H9 (cell line): Measurements from ENCODE around the gene GREB1L. TPM values are rescaled to one million over a fixed set of nuclear protein-coding genes. Genes with fewer than 3 reads are reported as not detected.
A peak's percentile ranks its signal among the peaks of the same experiment; 100 is the strongest.

ENCODE experiments used
- DNase-seq: peaks from one replicate; pipeline ENCODE4 v3.0.0-alpha.2; 2017
- H2AFZ ChIP-seq: one replicate; pipeline ENCODE4 v1.6.1; 2013; ENCODE audit warnings: mild to moderate bottlenecking, low read length, control low read depth, moderate library complexity
- H2AK5ac ChIP-seq: 2 replicates; pipeline ENCODE4 v1.6.1; 2013; ENCODE audit warnings: low read length, control low read depth, mixed read lengths; ENCODE audit not compliant: insufficient read length
- H2BK120ac ChIP-seq: one replicate; pipeline ENCODE4 v1.6.1; 2013; ENCODE audit warnings: low read depth, mild to moderate bottlenecking, low read length, control low read depth, inconsistent platforms; ENCODE audit not compliant: poor library complexity, severe bottlenecking
- H2BK12ac ChIP-seq: 2 replicates; pipeline ENCODE4 v1.6.1; 2013; ENCODE audit warnings: low read length, control low read depth, mixed read lengths, low read depth; ENCODE audit not compliant: insufficient read length
- H2BK15ac ChIP-seq: 2 replicates; pipeline ENCODE4 v1.6.1; 2013; ENCODE audit warnings: low read depth, low read length, control low read depth
- H2BK20ac ChIP-seq: one replicate; pipeline ENCODE4 v1.6.1; 2013; ENCODE audit warnings: low read depth, mild to moderate bottlenecking, low read length, control low read depth, inconsistent platforms; ENCODE audit not compliant: poor library complexity, severe bottlenecking
- H2BK5ac ChIP-seq: 2 replicates; pipeline ENCODE4 v1.6.1; 2013; ENCODE audit warnings: low read length, control low read depth, mixed read lengths; ENCODE audit not compliant: insufficient read length
- H3K14ac ChIP-seq: 2 replicates; pipeline ENCODE4 v1.6.1; 2013; ENCODE audit warnings: low read length, control low read depth; ENCODE audit not compliant: insufficient read depth
- H3K18ac ChIP-seq: 2 replicates; pipeline ENCODE4 v1.6.1; 2013; ENCODE audit warnings: low read depth, mild to moderate bottlenecking, mixed read lengths, low read length, control low read depth; ENCODE audit not compliant: insufficient read length
- H3K23ac ChIP-seq: 2 replicates; pipeline ENCODE4 v1.6.1; 2013; ENCODE audit warnings: low read length, control low read depth, mixed read lengths, low read depth; ENCODE audit not compliant: insufficient read length
- H3K23me2 ChIP-seq: 2 replicates; pipeline ENCODE4 v1.6.1; 2013; ENCODE audit warnings: low read depth, mild to moderate bottlenecking, mixed read lengths, low read length, control low read depth; ENCODE audit not compliant: insufficient read length, poor library complexity, severe bottlenecking
- H3K27ac ChIP-seq: 2 replicates; pipeline ENCODE4 v1.5.1; 2013; ENCODE audit warnings: low read length, control low read depth, mixed read lengths, low read depth; ENCODE audit not compliant: insufficient read length
- H3K27me3 ChIP-seq: 2 replicates; pipeline ENCODE4 v1.6.1; 2013; ENCODE audit warnings: low read length, control low read depth, inconsistent platforms; ENCODE audit not compliant: insufficient read depth
- H3K4ac ChIP-seq: 2 replicates; pipeline ENCODE4 v1.6.1; 2013; ENCODE audit warnings: low read depth, mild to moderate bottlenecking, control low read depth, inconsistent platforms, low read length, moderate library complexity
- H3K4me1 ChIP-seq: 2 replicates; pipeline ENCODE4 v1.6.1; 2013; ENCODE audit warnings: low read length, control low read depth, inconsistent platforms; ENCODE audit not compliant: insufficient read depth
- H3K4me2 ChIP-seq: 2 replicates; pipeline ENCODE4 v1.6.1; 2013; ENCODE audit warnings: low read length, control low read depth, mixed read lengths; ENCODE audit not compliant: insufficient read length, insufficient read depth
- H3K56ac ChIP-seq: 2 replicates; pipeline ENCODE4 v1.6.1; 2013; ENCODE audit warnings: low read depth, mild to moderate bottlenecking, mixed read lengths, low read length, control low read depth; ENCODE audit not compliant: insufficient read length
- H3K79me1 ChIP-seq: 2 replicates; pipeline ENCODE4 v1.6.1; 2013; ENCODE audit warnings: low read depth, mild to moderate bottlenecking, moderate library complexity, low read length, control low read depth, inconsistent platforms; ENCODE audit not compliant: insufficient read depth, poor library complexity, severe bottlenecking
- H3K79me2 ChIP-seq: 2 replicates; pipeline ENCODE4 v1.6.1; 2013; ENCODE audit warnings: low read length, control low read depth, inconsistent platforms; ENCODE audit not compliant: insufficient read depth
- H3K9ac ChIP-seq: 2 replicates; pipeline ENCODE4 v1.6.1; 2013; ENCODE audit warnings: low read length, control low read depth, mixed read lengths; ENCODE audit not compliant: insufficient read length; ENCODE audit errors: extremely low read depth
- H3K9me3 ChIP-seq: one replicate; pipeline ENCODE4 v1.6.1; 2013; ENCODE audit warnings: low read depth, low read length, inconsistent platforms; ENCODE audit not compliant: control insufficient read depth
- H3T11ph ChIP-seq: one replicate; pipeline ENCODE4 v1.6.1; 2013; ENCODE audit warnings: mild to moderate bottlenecking, low read length, control low read depth, inconsistent platforms
- H4K20me1 ChIP-seq: one replicate; pipeline ENCODE4 v1.6.1; 2013; ENCODE audit not compliant: control insufficient read depth, insufficient read length, insufficient read depth
- H4K5ac ChIP-seq: 2 replicates; pipeline ENCODE4 v1.6.1; 2013; ENCODE audit warnings: low read depth, mild to moderate bottlenecking, mixed read lengths, low read length, control low read depth; ENCODE audit not compliant: insufficient read length
- H4K8ac ChIP-seq: replicated peaks from 2 replicates; pipeline ENCODE4 v1.6.1; 2013; ENCODE audit warnings: low read length, control low read depth, mixed read lengths, low read depth; ENCODE audit not compliant: insufficient read length
- H4K91ac ChIP-seq: 2 replicates; pipeline ENCODE4 v1.6.1; 2013; ENCODE audit warnings: low read depth, mild to moderate bottlenecking, moderate library complexity, mixed read lengths, low read length, control low read depth; ENCODE audit not compliant: insufficient read length
- H3K27ac Mint-ChIP-seq, 3 experiments: 2 replicates in 2 of 3; 3 replicates in 1 of 3; pipeline ENCODE4 v1.8.0; 2020 to 2021; ENCODE audit warnings: mixed read lengths in 3 of 3, mild to moderate bottlenecking in 1 of 3, moderate library complexity in 1 of 3
- H3K27me3 Mint-ChIP-seq: 2 replicates; pipeline ENCODE4 v1.8.0; 2021; ENCODE audit warnings: low read depth, mild to moderate bottlenecking, moderate library complexity, mixed read lengths
- H3K36me3 Mint-ChIP-seq, 3 experiments: 2 replicates in 2 of 3; 3 replicates in 1 of 3; pipeline ENCODE4 v1.8.0; 2020 to 2021; ENCODE audit warnings: low read depth in 3 of 3, mixed read lengths in 3 of 3; ENCODE audit not compliant: insufficient read depth in 1 of 3
- H3K4me1 Mint-ChIP-seq, 2 experiments: 2 replicates each; pipeline ENCODE4 v1.8.0; 2020; ENCODE audit warnings: mixed read lengths in 2 of 2
- H3K4me3 Mint-ChIP-seq, 2 experiments: 2 replicates in 1 of 2; 3 replicates in 1 of 2; pipeline ENCODE4 v1.8.0; 2020 to 2021; ENCODE audit warnings: mild to moderate bottlenecking in 2 of 2, mixed read lengths in 2 of 2, moderate library complexity in 1 of 2
- H3K9me3 Mint-ChIP-seq, 2 experiments: 2 replicates in 1 of 2; 3 replicates in 1 of 2; pipeline ENCODE4 v1.8.0; 2020; ENCODE audit warnings: mild to moderate bottlenecking in 2 of 2, mixed read lengths in 2 of 2, moderate library complexity in 1 of 2
- WGBS: extraction: QIAGEN DNeasy Blood & Tissue Kit; methylation state at CpG from one replicate; pipeline ENCODE4 v1.1.7; 2013; ENCODE audit warnings: missing lambda C conversion rate, low lambda C conversion rate, mixed read lengths; ENCODE audit not compliant: insufficient read length; ENCODE audit errors: extremely low coverage; 5-methylcytosine and 5-hydroxymethylcytosine counted together
- total RNA-seq: library from RNA; stranded (reverse); gene quantifications from 2 replicates; pipeline ENCODE4 v1.2.1, GENCODE V29; 2021
- TF ChIP-seq, protein P1 (sequence below): fragments of 200-600 bp; sonication (generic); conservative IDR thresholded peaks from 3 replicates; pipeline ENCODE4 v1.8.0; 2021; ENCODE audit warnings: antibody characterized with exemption, mild to moderate bottlenecking

GREB1L gene
- total RNA-seq, 1 experiment from 2014 or later = 2.7 TPM

DNA sequence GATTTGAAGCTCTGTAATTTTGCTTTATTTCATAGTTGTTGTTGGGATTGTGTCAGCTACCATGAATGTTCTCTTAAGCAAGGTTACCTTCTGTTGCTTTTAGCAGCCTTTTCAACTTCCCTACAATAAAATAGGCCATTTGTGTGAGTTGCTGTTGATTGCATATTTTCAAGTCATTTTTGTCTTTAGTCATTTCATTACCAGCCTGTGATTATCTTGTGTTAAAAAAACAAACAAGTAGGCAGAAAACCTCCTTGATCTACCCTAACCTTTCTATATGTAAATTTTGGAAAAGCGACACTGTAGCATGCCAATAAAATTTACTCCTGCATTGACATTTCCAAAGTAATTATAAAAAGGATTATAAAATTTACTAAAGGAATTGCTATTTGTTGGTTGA is 19.3 kb downstream of the GREB1L start:
- no peaks in the 10 kb centered on the region for H3K79me1 ChIP-seq
- WGBS = no CpG with 5 or more reads among the region's 1 CpG
- H3K9ac ChIP-seq = no peak overlapping the region
- H2AFZ ChIP-seq = no peak overlapping the region
- H3K9me3 ChIP-seq = no peaks in the 10 kb centered on the region
- H3K4ac ChIP-seq = no peak overlapping the region
- H3K79me2 ChIP-seq = no peaks in the 10 kb centered on the region
- H2BK20ac ChIP-seq = no peak overlapping the region
- H4K8ac ChIP-seq = no peak overlapping the region
- no peak overlapping the region for H3K27ac ChIP-seq
- no peak overlapping the region for H4K5ac ChIP-seq
- H3K27me3 ChIP-seq = no peaks in the 10 kb centered on the region
- no peak overlapping the region for H3K4me2 ChIP-seq
- Mint-ChIP-seq H3K27ac (peak overlapping the region in 1 of 3 experiments; percentile 92; a peak in 2 of 7 replicates), H3K36me3 (no peaks in the 10 kb centered on the region), H3K4me3 (peak overlapping the region in 1 of 2 experiments; percentile 17; a peak in 2 of 5 replicates), H3K4me1 (peaks cover 63 to 76% of the 10 kb centered on the region in 2 experiments), H3K9me3 (no peaks in the 10 kb centered on the region), H3K27me3 (no peaks in the 10 kb centered on the region)
- no peak overlapping the region for H3K23ac ChIP-seq
- H3K4me1 ChIP-seq = no peaks in the 10 kb centered on the region; the same call in 1 of the 2 replicates
- no peak for DNase-seq
- no peak overlapping the region for H2BK15ac ChIP-seq
- no peaks in the 10 kb centered on the region for H4K20me1 ChIP-seq
- H3T11ph ChIP-seq = no peak overlapping the region
- no peak overlapping the region for H4K91ac ChIP-seq
- no peak overlapping the region for H2BK120ac ChIP-seq
- H3K14ac ChIP-seq = no peak overlapping the region
- H3K18ac ChIP-seq = no peak overlapping the region
- TF ChIP-seq, protein P1, sequence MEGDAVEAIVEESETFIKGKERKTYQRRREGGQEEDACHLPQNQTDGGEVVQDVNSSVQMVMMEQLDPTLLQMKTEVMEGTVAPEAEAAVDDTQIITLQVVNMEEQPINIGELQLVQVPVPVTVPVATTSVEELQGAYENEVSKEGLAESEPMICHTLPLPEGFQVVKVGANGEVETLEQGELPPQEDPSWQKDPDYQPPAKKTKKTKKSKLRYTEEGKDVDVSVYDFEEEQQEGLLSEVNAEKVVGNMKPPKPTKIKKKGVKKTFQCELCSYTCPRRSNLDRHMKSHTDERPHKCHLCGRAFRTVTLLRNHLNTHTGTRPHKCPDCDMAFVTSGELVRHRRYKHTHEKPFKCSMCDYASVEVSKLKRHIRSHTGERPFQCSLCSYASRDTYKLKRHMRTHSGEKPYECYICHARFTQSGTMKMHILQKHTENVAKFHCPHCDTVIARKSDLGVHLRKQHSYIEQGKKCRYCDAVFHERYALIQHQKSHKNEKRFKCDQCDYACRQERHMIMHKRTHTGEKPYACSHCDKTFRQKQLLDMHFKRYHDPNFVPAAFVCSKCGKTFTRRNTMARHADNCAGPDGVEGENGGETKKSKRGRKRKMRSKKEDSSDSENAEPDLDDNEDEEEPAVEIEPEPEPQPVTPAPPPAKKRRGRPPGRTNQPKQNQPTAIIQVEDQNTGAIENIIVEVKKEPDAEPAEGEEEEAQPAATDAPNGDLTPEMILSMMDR = no peak
- H2BK12ac ChIP-seq = no peak overlapping the region
- H3K56ac ChIP-seq = no peak overlapping the region
- no peaks in the 10 kb centered on the region for H3K23me2 ChIP-seq
- no peak overlapping the region for H2AK5ac ChIP-seq
- no peak overlapping the region for H2BK5ac ChIP-seq
